GM12873 (cell line): ENCODE measurements around the gene MFF.
A peak's percentile ranks its signal among the peaks of the same experiment; 100 is the strongest.

Experiments used
- TF ChIP-seq, protein P1 (sequence below): IDR thresholded peaks from 2 replicates; pipeline ENCODE4 v1.5.1; 2012; ENCODE audit warnings: low read depth, mild to moderate bottlenecking, moderate library complexity, low read length, control low read depth; ENCODE audit not compliant: insufficient read depth; ENCODE audit errors: missing control alignments

MFF gene

DNA sequence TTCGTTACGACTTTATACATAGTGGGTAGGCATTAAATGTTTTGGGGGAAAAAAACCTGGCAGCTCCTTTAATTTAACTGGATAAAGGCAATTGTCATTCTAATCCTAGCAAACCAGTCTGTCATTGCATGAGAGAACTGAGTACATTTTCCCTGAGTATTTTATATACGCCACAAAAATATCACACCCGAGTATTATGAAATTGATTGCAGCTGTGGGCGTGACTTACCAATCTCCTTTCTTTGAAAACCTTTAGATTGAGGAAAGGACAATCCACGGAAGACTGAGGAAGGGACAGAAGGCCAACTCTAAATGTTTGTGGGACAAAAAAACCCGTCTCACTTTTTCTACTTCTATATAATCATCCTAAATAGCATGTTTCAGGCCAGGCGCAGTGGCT lies 45.0 kb downstream of the MFF start:
- TF ChIP-seq, protein P1, sequence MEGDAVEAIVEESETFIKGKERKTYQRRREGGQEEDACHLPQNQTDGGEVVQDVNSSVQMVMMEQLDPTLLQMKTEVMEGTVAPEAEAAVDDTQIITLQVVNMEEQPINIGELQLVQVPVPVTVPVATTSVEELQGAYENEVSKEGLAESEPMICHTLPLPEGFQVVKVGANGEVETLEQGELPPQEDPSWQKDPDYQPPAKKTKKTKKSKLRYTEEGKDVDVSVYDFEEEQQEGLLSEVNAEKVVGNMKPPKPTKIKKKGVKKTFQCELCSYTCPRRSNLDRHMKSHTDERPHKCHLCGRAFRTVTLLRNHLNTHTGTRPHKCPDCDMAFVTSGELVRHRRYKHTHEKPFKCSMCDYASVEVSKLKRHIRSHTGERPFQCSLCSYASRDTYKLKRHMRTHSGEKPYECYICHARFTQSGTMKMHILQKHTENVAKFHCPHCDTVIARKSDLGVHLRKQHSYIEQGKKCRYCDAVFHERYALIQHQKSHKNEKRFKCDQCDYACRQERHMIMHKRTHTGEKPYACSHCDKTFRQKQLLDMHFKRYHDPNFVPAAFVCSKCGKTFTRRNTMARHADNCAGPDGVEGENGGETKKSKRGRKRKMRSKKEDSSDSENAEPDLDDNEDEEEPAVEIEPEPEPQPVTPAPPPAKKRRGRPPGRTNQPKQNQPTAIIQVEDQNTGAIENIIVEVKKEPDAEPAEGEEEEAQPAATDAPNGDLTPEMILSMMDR: no peak

GRCh38 chr2:227370791-227371312 lies 45.8 kb downstream of the MFF start:
- TF ChIP-seq, protein P1: no peak

DNA sequence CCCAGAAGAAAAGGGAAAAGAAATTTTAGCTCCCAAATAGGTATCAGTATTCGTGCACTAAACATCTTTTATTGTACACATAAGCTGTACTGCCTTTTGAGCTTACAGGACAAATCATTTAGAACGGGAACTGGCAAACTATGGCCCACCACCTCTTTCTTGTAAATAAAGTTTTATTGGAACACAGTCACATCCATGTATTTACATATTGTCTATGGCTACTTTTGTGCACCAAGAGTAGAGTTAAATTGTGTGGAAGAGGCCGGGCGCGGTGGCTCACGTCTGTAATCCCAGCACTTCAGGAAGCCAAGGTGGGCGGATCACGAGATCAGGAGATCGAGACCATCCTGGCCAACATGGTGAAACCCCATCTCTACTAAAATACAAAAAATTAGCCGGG lies 48.3 kb downstream of the MFF start:
- TF ChIP-seq, protein P1: no peak

- TF ChIP-seq, protein P1: no peak
Measured at GRCh38 chr2:227374158-227374557, 49.1 kb downstream of the MFF start.

- TF ChIP-seq, protein P1: no peak
Measured at GRCh38 chr2:227376656-227377396, 51.8 kb downstream of the MFF start.

DNA sequence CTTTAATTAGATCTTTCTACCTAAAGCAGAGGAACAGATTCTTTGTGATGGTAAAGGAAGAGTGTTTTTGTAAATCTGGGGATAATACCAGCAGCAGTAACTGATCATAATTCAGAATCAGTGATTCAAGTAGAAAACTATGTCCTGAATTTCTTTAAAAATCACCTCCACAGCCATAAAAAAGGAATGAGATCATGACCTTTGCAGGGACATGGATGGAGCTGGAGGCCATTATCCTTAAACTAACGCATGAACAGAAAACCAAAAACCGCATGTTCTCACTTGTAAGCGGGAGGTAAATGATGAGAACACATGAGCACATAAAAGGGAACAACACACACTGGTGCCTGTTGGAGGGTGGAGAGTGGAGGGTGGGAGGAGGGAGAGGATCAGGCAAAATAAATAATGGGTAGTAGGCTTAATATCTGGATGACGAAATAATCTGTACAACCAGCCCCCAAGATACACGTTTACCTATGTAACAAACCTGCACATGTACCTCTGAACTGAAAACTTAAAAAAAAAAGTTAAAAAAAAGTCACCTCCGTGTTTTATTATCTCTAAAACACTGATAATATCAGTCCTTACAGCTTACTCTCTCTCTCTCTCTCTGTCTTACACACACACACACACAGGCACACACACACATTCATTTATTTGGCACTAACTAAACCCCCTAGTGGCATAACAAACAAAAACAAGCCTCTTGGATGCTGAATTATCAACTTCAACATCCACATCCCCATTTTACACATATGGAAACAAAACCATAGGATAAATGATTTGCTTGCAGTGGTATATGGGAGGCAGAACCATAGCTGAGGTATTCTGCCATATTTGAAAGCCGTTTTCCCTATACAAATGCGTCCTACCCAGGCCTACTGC lies 52.7 kb downstream of the MFF start:
- TF ChIP-seq, protein P1: peak; percentile 26

DNA sequence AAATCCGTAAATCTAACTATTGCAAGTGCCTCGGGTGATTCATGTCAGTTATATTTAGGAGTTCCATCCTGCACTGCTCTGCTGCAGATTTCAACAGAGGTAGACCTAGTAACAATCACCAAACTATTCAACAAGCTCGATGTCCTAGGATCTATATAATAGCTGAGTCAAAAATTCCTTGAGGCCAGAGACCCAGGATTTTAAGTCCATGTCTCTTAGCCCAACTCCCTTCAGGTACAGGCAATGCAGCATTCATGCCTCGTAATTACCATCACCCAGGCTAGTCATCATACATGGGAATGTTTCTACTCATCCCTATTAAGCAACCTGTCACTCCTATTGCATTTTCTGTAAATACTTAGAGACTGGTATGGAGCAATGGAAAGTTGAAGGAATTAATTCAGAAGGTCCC lies 53.3 kb downstream of the MFF start:
- TF ChIP-seq, protein P1: no peak
